GM10266 (cell line): ENCODE results near the gene LMOD3.
A peak's percentile ranks its signal among the peaks of the same experiment; 100 is the strongest.

Source experiments
- DNase-seq: peaks from one replicate; pipeline ENCODE4 v3.0.0; 2012; ENCODE audit errors: extremely low spot score
- CTCF ChIP-seq: IDR thresholded peaks from 2 replicates; pipeline ENCODE4 v1.5.1; 2012; ENCODE audit warnings: mild to moderate bottlenecking, low read depth; ENCODE audit not compliant: control insufficient read depth, insufficient read depth; ENCODE audit errors: missing control alignments

Gene LMOD3

GRCh38 chr3:69118555-69118954 is 3.8 kb downstream of the LMOD3 start:
- TF ChIP-seq CTCF, result no peak
- DNase-seq, result no peak

GRCh38 chr3:69116897-69117296 is 5.5 kb downstream of the LMOD3 start:
- TF ChIP-seq CTCF, result no peak
- DNase-seq, result no peak

GRCh38 chr3:69116162-69116561 is 6.2 kb downstream of the LMOD3 start:
- TF ChIP-seq CTCF, result no peak
- no peak for DNase-seq

GRCh38 chr3:69115731-69116130 is 6.7 kb downstream of the LMOD3 start:
- DNase-seq, result no peak
- TF ChIP-seq CTCF, result no peak

GRCh38 chr3:69113536-69113935 is 8.9 kb downstream of the LMOD3 start:
- no peak for TF ChIP-seq CTCF
- no peak for DNase-seq

- peak; percentile 4 for TF ChIP-seq CTCF
- DNase-seq, result no peak
These were observed 11.4 kb downstream of the LMOD3 start for GRCh38 chr3:69110941-69111546.

GRCh38 chr3:69108811-69109210 is 13.6 kb downstream of the LMOD3 start:
- DNase-seq, result no peak
- TF ChIP-seq CTCF, result no peak
